Pulmonary artery endothelial cell (primary cell): ENCODE measurements around the gene TOP1. TPM values are rescaled to one million over a fixed set of nuclear protein-coding genes. Genes with fewer than 3 reads are reported as not detected.
"Not testable (repeated sequence)": the region's sequence is repeated elsewhere in the genome, so short reads cannot be mapped to it uniquely, and the experiment has no call there.

ENCODE experiments used
- DNase-seq: peaks from one replicate; pipeline ENCODE4 v3.0.0-alpha.2; 2011; ENCODE audit warnings: low read depth, low spot score
- total RNA-seq: library from RNA; depleted of rRNA; stranded (reverse); fragments of >200 nt; gene quantifications from 2 replicates; pipeline ENCODE4 v1.2.3, GENCODE V29; 2014

The TOP1 gene
- total RNA-seq, 1 donor from 2014 or later: 23.0 TPM

GRCh38 chr20:41091927-41092326 is 63.3 kb downstream of the TOP1 start:
- DNase-seq: no peak

- no peak for DNase-seq
These were observed 65.9 kb downstream of the TOP1 start for GRCh38 chr20:41094353-41095055.

- no peak for DNase-seq
These were observed 66.7 kb downstream of the TOP1 start for GRCh38 chr20:41095110-41095969.

- no peak for DNase-seq
These were observed 70.2 kb downstream of the TOP1 start for GRCh38 chr20:41098703-41099250.

GRCh38 chr20:41100001-41100480 is 71.4 kb downstream of the TOP1 start:
- DNase-seq: no peak

GRCh38 chr20:41101660-41102059 is 73.0 kb downstream of the TOP1 start:
- DNase-seq: no peak

GRCh38 chr20:41108531-41108930 is 79.9 kb downstream of the TOP1 start:
- no peak for DNase-seq

GRCh38 chr20:41110012-41110411 is 81.4 kb downstream of the TOP1 start:
- DNase-seq: no peak

GRCh38 chr20:41110930-41111577 is 82.4 kb downstream of the TOP1 start:
- DNase-seq: no peak

- DNase-seq: no peak
These were observed 82.9 kb downstream of the TOP1 start for GRCh38 chr20:41111578-41111951.

- DNase-seq: no peak
These were observed 87.8 kb downstream of the TOP1 start for GRCh38 chr20:41116282-41116956.

- not testable (repeated sequence) for DNase-seq
These were observed 89.5 kb downstream of the TOP1 start for GRCh38 chr20:41118159-41118558.

GRCh38 chr20:41118632-41119031 is 90.0 kb downstream of the TOP1 start:
- DNase-seq: no peak

GRCh38 chr20:41119614-41120561 is 91.3 kb downstream of the TOP1 start:
- DNase-seq: no peak

- no peak for DNase-seq
These were observed 92.8 kb downstream of the TOP1 start for GRCh38 chr20:41121399-41121798.

- DNase-seq: no peak
These were observed 95.0 kb downstream of the TOP1 start for GRCh38 chr20:41123631-41124030.

GRCh38 chr20:41124451-41125094 is 96.0 kb downstream of the TOP1 start:
- no peak for DNase-seq

- no peak for DNase-seq
These were observed 97.2 kb downstream of the TOP1 start for GRCh38 chr20:41125530-41126457.
